ENCODE measurements around the gene C14orf180. TPM values are rescaled to one million over a fixed set of nuclear protein-coding genes. Genes with fewer than 3 reads are reported as not detected.

Gene C14orf180
- total RNA-seq, 5 donors from 2014 or later (not counting 1 experiment from before 2014, with no cell fraction given): not detected

Other genes starting within 250 kb of the C14orf180 start
- gene TMEM179, start 25.0 kb downstream of the C14orf180 start, total RNA-seq: not detected
- gene INF2, start 109.9 kb downstream of the C14orf180 start, total RNA-seq: 100 to 1,000 TPM in 2 of 5 donors, 10 to 100 TPM in 3; 72.7 to 128 (median 83.7) TPM
- 1 to 10 TPM; 2.4 to 5.7 (median 3.5) TPM for gene ADSS1, start 144.5 kb downstream of the C14orf180 start, total RNA-seq
- 10 to 100 TPM; 62.3 to 93.5 (median 79.5) TPM for gene SIVA1, start 173.4 kb downstream of the C14orf180 start, total RNA-seq
- 100 to 1,000 TPM in 2 of 5 donors, 10 to 100 TPM in 3; 68.4 to 113 (median 99.7) TPM for gene AKT1, start 216.0 kb downstream of the C14orf180 start, total RNA-seq
- 10 to 100 TPM in 1 of 5 donors, 1 to 10 TPM in 4; 3.5 to 10.5 (median 9.4) TPM for gene ZBTB42, start 221.3 kb downstream of the C14orf180 start, total RNA-seq